NCI-H187 (cell line): ENCODE results near the gene MAEA.

ENCODE experiments used
- DNase-seq, 2 experiments: peaks; one replicate each; lab custom pipeline; 2025; lab: John Stamatoyannopoulos, UW

The MAEA gene

GRCh38 chr4:1353186-1354055 is 63.7 kb downstream of the MAEA start:
- no peak for DNase-seq

- no peak for DNase-seq
These were observed 64.7 kb downstream of the MAEA start for GRCh38 chr4:1354136-1354982.

- no peak for DNase-seq
These were observed 65.2 kb downstream of the MAEA start for GRCh38 chr4:1354983-1355275.

- no peak for DNase-seq
These were observed 65.7 kb downstream of the MAEA start for GRCh38 chr4:1355378-1355777.

DNA sequence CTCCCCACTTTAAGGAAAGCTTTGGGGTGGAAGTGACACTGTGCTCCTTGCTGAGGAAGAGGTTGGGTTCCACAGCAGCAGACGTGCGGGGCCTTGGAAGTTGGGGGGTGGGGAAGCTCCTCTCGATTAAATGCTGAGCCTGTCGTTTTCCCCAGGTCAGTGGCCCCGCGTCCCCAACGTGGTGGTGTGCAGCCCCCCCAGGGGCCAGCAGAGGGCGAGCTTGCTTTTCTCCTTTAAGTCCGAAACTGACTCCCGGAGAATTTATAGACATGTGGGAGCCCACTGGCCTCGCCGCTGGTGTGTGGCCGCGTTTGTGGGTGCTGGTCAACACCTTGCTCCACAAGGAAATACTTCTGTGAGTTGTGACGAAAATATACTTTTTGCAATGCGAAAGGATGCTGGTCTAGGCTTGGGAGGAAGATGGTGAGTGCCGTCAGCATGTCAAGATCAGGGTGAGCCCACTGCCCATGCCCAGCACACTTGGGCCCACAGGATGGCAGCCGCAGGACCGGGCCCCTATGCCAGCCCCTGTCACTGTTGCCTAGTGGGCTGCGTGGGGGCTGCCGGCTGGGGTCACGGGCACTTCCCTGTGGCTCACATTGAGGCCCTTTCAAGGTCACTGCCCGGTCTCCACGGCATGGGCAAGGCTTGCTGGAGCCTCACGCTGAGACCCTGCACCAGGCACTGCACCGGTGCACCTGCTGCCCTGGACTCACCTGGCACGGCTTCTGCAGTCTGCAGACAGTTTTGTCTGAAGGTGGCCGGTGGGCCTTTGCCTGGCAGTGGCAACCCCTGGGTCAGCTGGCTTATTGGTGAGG is 66.7 kb downstream of the MAEA start:
- no peak for DNase-seq

- no peak for DNase-seq
These were observed 67.9 kb downstream of the MAEA start for GRCh38 chr4:1357356-1358248.

DNA sequence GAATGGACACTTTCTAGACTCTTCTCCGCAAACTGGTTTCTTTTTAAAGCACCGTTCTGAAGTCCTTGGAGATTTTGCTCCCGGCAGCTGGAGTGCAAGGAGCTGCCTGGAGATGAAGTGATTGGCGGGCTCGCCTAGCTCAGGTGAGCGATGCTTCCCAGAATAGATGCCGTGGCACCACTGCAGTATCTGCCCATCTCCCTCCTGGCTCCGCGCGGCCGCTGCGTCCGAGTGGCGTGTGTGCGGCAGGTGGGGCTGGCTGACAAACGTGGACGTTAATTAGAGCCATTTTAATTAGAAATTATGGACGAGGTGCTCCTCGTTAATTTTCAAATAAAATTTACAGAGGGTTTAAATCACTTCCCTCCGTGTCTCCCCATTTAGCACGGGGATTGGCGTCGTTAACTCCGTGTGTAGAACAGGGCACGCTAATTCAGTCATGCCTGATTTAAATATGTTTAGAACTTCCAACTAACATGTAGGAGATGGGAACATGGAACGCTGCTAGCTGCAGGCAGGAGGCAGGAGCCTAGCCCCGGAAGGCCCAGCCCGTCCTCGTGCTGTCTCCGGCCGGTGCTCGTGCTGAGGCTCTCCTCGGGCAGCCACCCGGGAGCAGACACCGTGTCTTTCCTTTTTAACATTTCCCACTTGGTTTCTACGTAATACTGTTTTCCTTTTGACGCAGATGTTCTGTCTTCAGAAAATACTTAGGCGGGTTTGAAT is 68.9 kb downstream of the MAEA start:
- no peak for DNase-seq

DNA sequence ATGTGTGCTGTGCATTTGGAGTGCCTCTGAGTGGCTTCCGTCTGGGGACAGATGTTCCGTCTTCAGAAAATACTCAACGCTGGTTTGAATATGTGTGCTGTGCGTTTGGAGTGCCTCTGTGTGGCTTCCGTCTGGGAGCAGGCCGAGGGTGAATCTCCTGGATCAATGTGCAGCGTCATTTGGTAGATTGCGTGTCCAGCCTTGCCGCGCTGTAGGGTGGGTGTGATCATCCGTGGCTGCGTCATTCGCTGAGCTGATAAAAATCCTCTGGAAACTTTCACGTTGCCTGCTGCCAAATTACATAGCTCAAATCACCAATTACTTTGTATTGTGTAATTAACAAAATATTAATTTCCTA is 69.4 kb downstream of the MAEA start:
- DNase-seq = peak; percentile 20 to 42

GRCh38 chr4:1359976-1360375 is 70.3 kb downstream of the MAEA start:
- DNase-seq = no peak

GRCh38 chr4:1360423-1361283 is 71.0 kb downstream of the MAEA start:
- no peak for DNase-seq

GRCh38 chr4:1361431-1361830 is 71.7 kb downstream of the MAEA start:
- DNase-seq = no peak

DNA sequence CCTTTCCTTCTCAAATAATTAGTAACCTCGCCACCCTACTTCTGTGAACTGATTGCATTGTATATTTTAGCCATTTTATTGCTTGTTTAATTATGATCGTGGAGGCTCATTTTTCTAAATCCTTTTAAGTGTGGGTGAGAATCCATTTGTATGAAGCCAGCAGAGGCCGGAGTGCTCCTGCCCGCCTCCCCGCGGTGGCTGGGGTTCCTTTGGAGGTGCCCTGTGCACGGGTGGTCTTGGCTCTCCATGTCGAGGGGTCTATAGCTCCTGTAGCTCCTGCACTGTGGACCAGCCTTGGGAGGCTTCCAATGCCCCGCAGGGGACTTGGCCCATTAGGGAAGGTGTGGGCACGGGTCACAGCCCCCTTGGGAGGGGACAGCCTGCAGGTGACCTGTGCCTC is 72.4 kb downstream of the MAEA start:
- no peak for DNase-seq

- DNase-seq = no peak
These were observed 72.8 kb downstream of the MAEA start for GRCh38 chr4:1362521-1362920.

DNA sequence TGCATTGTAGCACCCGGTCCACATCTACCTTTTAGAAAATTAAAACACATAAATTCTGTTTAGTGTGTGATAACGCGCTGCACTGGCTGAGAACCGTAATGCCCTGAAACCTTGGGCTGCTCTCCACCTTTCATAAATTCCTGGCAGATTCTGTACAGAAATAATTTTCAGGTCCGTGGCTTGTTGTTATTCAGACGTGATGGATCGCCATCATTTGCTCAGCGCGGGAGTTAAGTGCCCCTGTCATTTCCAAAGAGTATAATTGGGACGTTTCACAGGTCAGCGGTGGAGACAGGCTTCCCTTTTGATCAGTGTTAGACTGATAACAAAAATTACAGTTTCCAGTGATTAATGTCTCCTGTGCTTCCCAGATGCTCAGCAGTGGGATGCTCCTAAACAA is 73.8 kb downstream of the MAEA start:
- no peak for DNase-seq

DNA sequence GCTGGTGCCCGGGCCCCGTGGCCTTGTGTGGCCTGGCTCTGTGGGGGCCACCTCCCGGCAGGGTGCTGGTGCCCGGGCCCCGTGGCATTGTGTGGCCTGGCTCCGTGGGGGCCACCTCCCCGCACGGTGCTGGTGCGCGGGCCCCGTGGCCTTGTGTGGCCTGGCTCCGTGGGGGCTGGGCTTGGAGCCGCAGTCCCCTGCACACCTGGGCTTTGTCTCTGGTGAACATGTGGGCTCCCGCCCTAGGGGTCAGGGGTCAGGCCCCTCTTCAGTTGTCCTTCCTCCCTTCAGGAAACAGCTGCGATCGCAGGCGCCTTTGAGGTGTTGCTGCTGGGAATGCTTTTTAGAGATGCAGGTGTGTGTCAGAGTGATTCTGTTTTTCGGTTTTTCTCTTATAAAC is 74.5 kb downstream of the MAEA start:
- no peak for DNase-seq

DNA sequence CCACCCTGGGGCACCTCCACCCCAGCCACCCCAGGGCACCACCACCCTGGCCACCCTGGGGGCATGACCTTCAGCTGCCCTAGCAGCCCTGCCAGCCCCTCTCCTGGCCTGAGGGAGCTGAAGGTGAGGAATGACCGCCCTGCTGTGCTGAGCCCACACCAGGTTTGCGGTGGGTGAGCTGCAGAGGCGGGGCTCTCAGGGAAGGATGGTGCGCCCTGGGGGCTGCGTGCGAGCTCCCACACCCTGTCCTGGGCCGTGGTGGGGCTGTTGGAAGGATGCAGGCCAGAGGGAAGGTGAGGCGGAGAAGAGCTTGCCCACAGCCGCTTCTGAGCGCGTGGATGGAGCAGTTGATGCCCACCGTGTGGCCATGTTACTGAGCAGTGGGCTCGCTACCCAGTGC is 75.1 kb downstream of the MAEA start:
- DNase-seq = no peak

- DNase-seq = peak; percentile 73 to 82
These were observed 75.8 kb downstream of the MAEA start for GRCh38 chr4:1365271-1366178.

GRCh38 chr4:1366371-1367229 is 76.9 kb downstream of the MAEA start:
- no peak for DNase-seq
